Ascending aorta (tissue), 2 donors: ENCODE data around the gene LRTM2. TPM values are rescaled to one million over a fixed set of nuclear protein-coding genes. Genes with fewer than 3 reads are reported as not detected.

Experiments
- DNase-seq, 2 donors: peaks; one replicate each; pipeline ENCODE4 v3.0.0-alpha.2; 2019; ENCODE audit warnings: low spot score in 2 of 2
- H3K27ac ChIP-seq, 2 donors: fragments of 200-600 bp; sonication (generic); one replicate each; pipeline ENCODE4 v1.5.1; 2016 to 2017; ENCODE audit warnings: mild to moderate bottlenecking in 1 of 2
- H3K27me3 ChIP-seq: fragments of 200-600 bp; sonication (generic); one replicate; pipeline ENCODE4 v1.5.1; 2017
- H3K36me3 ChIP-seq, 2 donors: fragments of 200-600 bp; sonication (generic); one replicate each; pipeline ENCODE4 v1.5.1; 2016
- H3K4me1 ChIP-seq, 2 donors: fragments of 200-600 bp; sonication (generic); one replicate each; pipeline ENCODE4 v1.5.1; 2016 to 2017; ENCODE audit warnings: mild to moderate bottlenecking in 1 of 2
- H3K4me3 ChIP-seq, 2 donors: fragments of 200-600 bp; sonication (generic); one replicate each; pipeline ENCODE4 v1.5.1; 2016 to 2017; ENCODE audit warnings: mild to moderate bottlenecking in 1 of 2
- H3K9me3 ChIP-seq, 2 donors: fragments of 200-600 bp; sonication (generic); one replicate each; pipeline ENCODE4 v1.5.1; 2016
- CTCF ChIP-seq, 3 experiments: fragments of 200-600 bp in 2 of 3; fragments of 450-650 bp in 1 of 3; sonication (generic) in 2 of 3; IDR thresholded peaks; one replicate each; pipeline ENCODE4 v1.5.1; 2016 to 2019; ENCODE audit warnings: antibody characterized with exemption in 3 of 3, mild to moderate bottlenecking in 1 of 3, moderate library complexity in 1 of 3
- intact Hi-C: fragments of 100-400 bp; cut with DNase I; formaldehyde crosslinking; loops from one replicate; pipeline ENCODE4 v1.15.1; 2023
- total RNA-seq: library from RNA; depleted of rRNA; stranded (reverse); fragments of >200 nt; gene quantifications from one replicate; pipeline ENCODE4 v1.1.0, GENCODE V29; 2016

Gene LRTM2
- total RNA-seq, 1 donor from 2014 or later: not detected

GRCh38 chr12:1880153-1880845 is 59.9 kb downstream of the LRTM2 start:
- no peaks in the 10 kb centered on the region for H3K9me3 ChIP-seq
- no peaks in the 10 kb centered on the region for H3K36me3 ChIP-seq
- no peak for TF ChIP-seq CTCF (IDR thresholded peaks at IDR 0.05)
- no peaks in the 10 kb centered on the region for H3K4me1 ChIP-seq
- no peak for DNase-seq
- H3K27me3 ChIP-seq: no peaks in the 10 kb centered on the region
- no peak overlapping the region for H3K4me3 ChIP-seq
- intact Hi-C loops: no loop called here
- H3K27ac ChIP-seq: no peak overlapping the region

GRCh38 chr12:1880876-1881275 is 60.5 kb downstream of the LRTM2 start:
- Histone ChIP-seq H3K4me3 (no peak overlapping the region), H3K9me3 (no peaks in the 10 kb centered on the region), H3K4me1 (no peaks in the 10 kb centered on the region), H3K27ac (no peak overlapping the region), H3K36me3 (no peaks in the 10 kb centered on the region), H3K27me3 (no peaks in the 10 kb centered on the region)
- intact Hi-C loops: no loop called here
- no peak for DNase-seq
- no peak for TF ChIP-seq CTCF (IDR thresholded peaks at IDR 0.05)

GRCh38 chr12:1881301-1881700 is 60.9 kb downstream of the LRTM2 start:
- Histone ChIP-seq H3K4me3 (no peak overlapping the region), H3K27ac (no peak overlapping the region), H3K9me3 (no peaks in the 10 kb centered on the region), H3K36me3 (no peaks in the 10 kb centered on the region), H3K4me1 (no peaks in the 10 kb centered on the region), H3K27me3 (no peaks in the 10 kb centered on the region)
- no peak for DNase-seq
- intact Hi-C loops: no loop called here
- TF ChIP-seq CTCF (IDR thresholded peaks at IDR 0.05): no peak

GRCh38 chr12:1881936-1882335 is 61.6 kb downstream of the LRTM2 start:
- Histone ChIP-seq H3K9me3 (no peaks in the 10 kb centered on the region), H3K4me3 (no peak overlapping the region), H3K4me1 (no peaks in the 10 kb centered on the region), H3K27ac (no peak overlapping the region), H3K36me3 (no peaks in the 10 kb centered on the region), H3K27me3 (no peaks in the 10 kb centered on the region)
- no peak for DNase-seq
- intact Hi-C loops: no loop called here
- no peak for TF ChIP-seq CTCF (IDR thresholded peaks at IDR 0.05)

GRCh38 chr12:1882405-1882804 is 62.0 kb downstream of the LRTM2 start:
- no peak for TF ChIP-seq CTCF (IDR thresholded peaks at IDR 0.05)
- no peaks in the 10 kb centered on the region for H3K9me3 ChIP-seq
- H3K27me3 ChIP-seq: no peaks in the 10 kb centered on the region
- intact Hi-C loops: no loop called here
- DNase-seq: no peak
- no peak overlapping the region for H3K27ac ChIP-seq
- H3K36me3 ChIP-seq: no peaks in the 10 kb centered on the region
- H3K4me3 ChIP-seq: no peak overlapping the region
- no peaks in the 10 kb centered on the region for H3K4me1 ChIP-seq
